GM23338 (cell line): ENCODE results near the gene SPINK14. TPM values are rescaled to one million over a fixed set of nuclear protein-coding genes. Genes with fewer than 3 reads are reported as not detected.

ENCODE experiments used
- ATAC-seq: fragments of 200-7000 bp; cut with Tn5 transposase; 3 replicates; pipeline ENCODE4 v1.9.1; 2020
- DNase-seq: peaks from one replicate; pipeline ENCODE4 v3.0.0-alpha.2; 2015; ENCODE audit warnings: low spot score
- H2AFZ ChIP-seq: fragments of 200-600 bp; sonication (generic); 2 replicates; pipeline ENCODE4 v1.8.0; 2016; ENCODE audit warnings: antibody characterized with exemption, mild to moderate bottlenecking, moderate library complexity
- H3F3A ChIP-seq: fragments of 200-600 bp; sonication (generic); replicated peaks from 2 replicates; pipeline ENCODE4 v1.8.0; 2017; ENCODE audit warnings: antibody characterized with exemption, mixed run types, low read depth
- H3K27ac ChIP-seq: fragments of 200-600 bp; sonication (generic); 2 replicates; pipeline ENCODE4 v1.6.1; 2016; ENCODE audit warnings: low read depth
- H3K27me3 ChIP-seq: fragments of 200-600 bp; sonication (generic); 2 replicates; pipeline ENCODE4 v1.8.0; 2016; ENCODE audit warnings: mild to moderate bottlenecking, mixed run types, moderate library complexity; ENCODE audit not compliant: insufficient read depth
- H3K36me3 ChIP-seq: fragments of 200-600 bp; sonication (generic); 2 replicates; pipeline ENCODE4 v1.8.0; 2016; ENCODE audit warnings: mild to moderate bottlenecking; ENCODE audit not compliant: insufficient read depth
- H3K4me1 ChIP-seq: fragments of 200-600 bp; sonication (generic); 2 replicates; pipeline ENCODE4 v1.8.0; 2016; ENCODE audit warnings: mild to moderate bottlenecking, moderate library complexity; ENCODE audit not compliant: insufficient read depth
- H3K4me2 ChIP-seq: fragments of 200-600 bp; sonication (generic); 2 replicates; pipeline ENCODE4 v1.7.1; 2017; ENCODE audit warnings: mixed run types
- H3K4me3 ChIP-seq: fragments of 200-600 bp; sonication (generic); 2 replicates; pipeline ENCODE4 v1.6.1; 2016; ENCODE audit warnings: mixed run types
- H3K79me2 ChIP-seq: fragments of 200-600 bp; sonication (generic); replicated peaks from 2 replicates; pipeline ENCODE4 v1.8.0; 2017; ENCODE audit warnings: mild to moderate bottlenecking; ENCODE audit not compliant: insufficient read depth
- H3K9me2 ChIP-seq: fragments of 200-600 bp; sonication (generic); 2 replicates; pipeline ENCODE4 v1.8.0; 2017; ENCODE audit not compliant: insufficient read depth
- H4K20me1 ChIP-seq: fragments of 200-600 bp; sonication (generic); replicated peaks from 2 replicates; pipeline ENCODE4 v1.8.0; 2017; ENCODE audit warnings: mild to moderate bottlenecking; ENCODE audit not compliant: insufficient read depth
- H3K27ac Mint-ChIP-seq: 2 replicates; pipeline ENCODE4 v1.8.0; 2020; ENCODE audit warnings: inconsistent platforms, mild to moderate bottlenecking, moderate library complexity, mixed read lengths
- H3K27me3 Mint-ChIP-seq: 3 replicates; pipeline ENCODE4 v1.8.0; 2022; ENCODE audit warnings: low read depth, mild to moderate bottlenecking, moderate library complexity, mixed read lengths, inconsistent platforms; ENCODE audit not compliant: insufficient read depth, poor library complexity
- H3K36me3 Mint-ChIP-seq: 3 replicates; pipeline ENCODE4 v1.8.0; 2021; ENCODE audit warnings: low read depth, mild to moderate bottlenecking, inconsistent platforms, moderate library complexity, mixed read lengths
- H3K4me1 Mint-ChIP-seq: 3 replicates; pipeline ENCODE4 v1.8.0; 2020; ENCODE audit warnings: mild to moderate bottlenecking, inconsistent platforms, mixed read lengths
- H3K4me3 Mint-ChIP-seq: 3 replicates; pipeline ENCODE4 v1.8.0; 2021; ENCODE audit warnings: moderate library complexity, mild to moderate bottlenecking, inconsistent platforms, mixed read lengths
- H3K9me3 Mint-ChIP-seq: 3 replicates; pipeline ENCODE4 v1.8.0; 2020; ENCODE audit warnings: moderate library complexity, mild to moderate bottlenecking, inconsistent platforms, mixed read lengths
- CREB1 ChIP-seq: fragments of 250-450 bp; sonication (Bioruptor Pico); IDR thresholded peaks from 2 replicates; pipeline ENCODE4 v1.5.0; 2020; ENCODE audit warnings: low read depth, mild to moderate bottlenecking, moderate library complexity
- ETS1 ChIP-seq: IDR thresholded peaks from 2 replicates; pipeline ENCODE4 v1.6.1; 2016; ENCODE audit warnings: antibody characterized with exemption
- EZH2 ChIP-seq: fragments of 200-600 bp; sonication (generic); IDR thresholded peaks from one replicate; pipeline ENCODE4 v1.8.0; 2017; ENCODE audit warnings: antibody characterized with exemption, mild to moderate bottlenecking, low read depth; ENCODE audit not compliant: unreplicated experiment
- EZH2phosphoT487 ChIP-seq: fragments of 200-600 bp; sonication (generic); IDR thresholded peaks from one replicate; pipeline ENCODE4 v1.8.1; 2018; ENCODE audit warnings: antibody characterized with exemption; ENCODE audit not compliant: unreplicated experiment
- JUNB ChIP-seq: IDR thresholded peaks from one replicate; pipeline ENCODE4 v1.6.1; 2016; ENCODE audit warnings: antibody characterized with exemption; ENCODE audit not compliant: unreplicated experiment
- NANOG ChIP-seq: IDR thresholded peaks from 2 replicates; pipeline ENCODE4 v1.6.1; 2016; ENCODE audit warnings: antibody characterized with exemption, borderline replicate concordance
- POLR2AphosphoS5 ChIP-seq: IDR thresholded peaks from 2 replicates; pipeline ENCODE4 v1.6.1; 2016; ENCODE audit warnings: antibody characterized with exemption, low read depth
- STAT1 ChIP-seq: IDR thresholded peaks from one replicate; pipeline ENCODE4 v1.6.1; 2016; ENCODE audit warnings: antibody characterized with exemption; ENCODE audit not compliant: unreplicated experiment
- ZNF114 ChIP-seq: fragments of 250-450 bp; sonication (Bioruptor Pico); IDR thresholded peaks from 2 replicates; pipeline ENCODE4 v1.5.0; 2020; ENCODE audit warnings: mild to moderate bottlenecking, moderate library complexity
- ZNF331 ChIP-seq: fragments of 250-450 bp; sonication (Bioruptor Pico); IDR thresholded peaks from 2 replicates; pipeline ENCODE4 v1.5.0; 2020; ENCODE audit warnings: low read depth, mild to moderate bottlenecking, moderate library complexity
- polyA plus RNA-seq: library from polyadenylated mRNA; unstranded; fragments of >200 nt; fragmentation: Nextera tagmentation; extraction: Ambion mirVana; gene quantifications from 2 replicates; pipeline ENCODE4 v1.2.1, GENCODE V29; 2016
- total RNA-seq: library from RNA; depleted of rRNA; stranded (reverse); fragments of >200 nt; shearing (Covaris generic); gene quantifications from 2 replicates; pipeline ENCODE4 v1.2.3, GENCODE V29; 2014
- TF ChIP-seq, protein P1 (sequence below), 2 experiments: fragments of 200-600 bp in 1 of 2; sonication (generic) in 1 of 2; conservative IDR thresholded peaks; 2 replicates each; pipeline versions ENCODE4 v1.5.1 to v1.6.1; 2016 to 2017; ENCODE audit warnings: antibody characterized with exemption in 2 of 2, low read depth in 2 of 2, mild to moderate bottlenecking in 2 of 2, moderate library complexity in 1 of 2
- TF ChIP-seq, protein P2 (sequence below): IDR thresholded peaks from one replicate; pipeline ENCODE4 v1.6.1; 2018; ENCODE audit warnings: antibody characterized with exemption; ENCODE audit not compliant: unreplicated experiment
- TF ChIP-seq, protein P3 (sequence below): fragments of 250-450 bp; sonication (Bioruptor Pico); IDR thresholded peaks from 2 replicates; pipeline ENCODE4 v1.5.0; 2020; ENCODE audit warnings: mild to moderate bottlenecking, moderate library complexity

SPINK14 gene
- total and polyA plus RNA-seq, 2 experiments from 2014 or later = not detected

DNA sequence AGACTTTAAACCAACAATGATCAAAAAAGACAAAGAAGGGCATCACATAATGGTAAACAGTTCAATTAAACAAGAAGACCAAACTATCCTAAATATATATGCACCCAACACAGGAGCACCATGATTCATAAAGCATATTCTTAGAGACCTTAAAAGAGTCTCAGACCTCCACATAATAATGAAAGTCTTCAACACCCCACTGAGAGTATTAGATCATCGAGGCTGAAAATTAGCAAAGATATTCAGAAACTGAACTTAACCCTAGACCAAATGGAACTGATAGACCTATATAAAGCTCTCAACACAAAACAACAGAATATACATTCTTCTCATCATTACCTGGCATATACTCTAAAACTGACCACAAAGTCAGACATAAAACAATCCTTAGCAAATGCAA lies 11.7 kb upstream of the SPINK14 start:
- H4K20me1 ChIP-seq = no peaks in the 10 kb centered on the region
- Mint-ChIP-seq H3K36me3 (no peaks in the 10 kb centered on the region), H3K9me3 (peaks cover 2% of the 10 kb centered on the region; the same call in 1 of the 3 replicates), H3K4me3 (no peak overlapping the region), H3K27ac (no peak overlapping the region), H3K4me1 (peaks cover 3% of the 10 kb centered on the region; the same call in 2 of the 3 replicates), H3K27me3 (no peaks in the 10 kb centered on the region)
- H3K4me3 ChIP-seq = no peak overlapping the region
- no peak for DNase-seq
- H3K27me3 ChIP-seq = no peaks in the 10 kb centered on the region
- TF ChIP-seq EZH2 = no peak
- TF ChIP-seq, protein P1, sequence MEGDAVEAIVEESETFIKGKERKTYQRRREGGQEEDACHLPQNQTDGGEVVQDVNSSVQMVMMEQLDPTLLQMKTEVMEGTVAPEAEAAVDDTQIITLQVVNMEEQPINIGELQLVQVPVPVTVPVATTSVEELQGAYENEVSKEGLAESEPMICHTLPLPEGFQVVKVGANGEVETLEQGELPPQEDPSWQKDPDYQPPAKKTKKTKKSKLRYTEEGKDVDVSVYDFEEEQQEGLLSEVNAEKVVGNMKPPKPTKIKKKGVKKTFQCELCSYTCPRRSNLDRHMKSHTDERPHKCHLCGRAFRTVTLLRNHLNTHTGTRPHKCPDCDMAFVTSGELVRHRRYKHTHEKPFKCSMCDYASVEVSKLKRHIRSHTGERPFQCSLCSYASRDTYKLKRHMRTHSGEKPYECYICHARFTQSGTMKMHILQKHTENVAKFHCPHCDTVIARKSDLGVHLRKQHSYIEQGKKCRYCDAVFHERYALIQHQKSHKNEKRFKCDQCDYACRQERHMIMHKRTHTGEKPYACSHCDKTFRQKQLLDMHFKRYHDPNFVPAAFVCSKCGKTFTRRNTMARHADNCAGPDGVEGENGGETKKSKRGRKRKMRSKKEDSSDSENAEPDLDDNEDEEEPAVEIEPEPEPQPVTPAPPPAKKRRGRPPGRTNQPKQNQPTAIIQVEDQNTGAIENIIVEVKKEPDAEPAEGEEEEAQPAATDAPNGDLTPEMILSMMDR (conservative IDR thresholded peaks at IDR 0.05; ENCODE audit: low read depth in 2 of 2) = no peak
- TF ChIP-seq, protein P2, sequence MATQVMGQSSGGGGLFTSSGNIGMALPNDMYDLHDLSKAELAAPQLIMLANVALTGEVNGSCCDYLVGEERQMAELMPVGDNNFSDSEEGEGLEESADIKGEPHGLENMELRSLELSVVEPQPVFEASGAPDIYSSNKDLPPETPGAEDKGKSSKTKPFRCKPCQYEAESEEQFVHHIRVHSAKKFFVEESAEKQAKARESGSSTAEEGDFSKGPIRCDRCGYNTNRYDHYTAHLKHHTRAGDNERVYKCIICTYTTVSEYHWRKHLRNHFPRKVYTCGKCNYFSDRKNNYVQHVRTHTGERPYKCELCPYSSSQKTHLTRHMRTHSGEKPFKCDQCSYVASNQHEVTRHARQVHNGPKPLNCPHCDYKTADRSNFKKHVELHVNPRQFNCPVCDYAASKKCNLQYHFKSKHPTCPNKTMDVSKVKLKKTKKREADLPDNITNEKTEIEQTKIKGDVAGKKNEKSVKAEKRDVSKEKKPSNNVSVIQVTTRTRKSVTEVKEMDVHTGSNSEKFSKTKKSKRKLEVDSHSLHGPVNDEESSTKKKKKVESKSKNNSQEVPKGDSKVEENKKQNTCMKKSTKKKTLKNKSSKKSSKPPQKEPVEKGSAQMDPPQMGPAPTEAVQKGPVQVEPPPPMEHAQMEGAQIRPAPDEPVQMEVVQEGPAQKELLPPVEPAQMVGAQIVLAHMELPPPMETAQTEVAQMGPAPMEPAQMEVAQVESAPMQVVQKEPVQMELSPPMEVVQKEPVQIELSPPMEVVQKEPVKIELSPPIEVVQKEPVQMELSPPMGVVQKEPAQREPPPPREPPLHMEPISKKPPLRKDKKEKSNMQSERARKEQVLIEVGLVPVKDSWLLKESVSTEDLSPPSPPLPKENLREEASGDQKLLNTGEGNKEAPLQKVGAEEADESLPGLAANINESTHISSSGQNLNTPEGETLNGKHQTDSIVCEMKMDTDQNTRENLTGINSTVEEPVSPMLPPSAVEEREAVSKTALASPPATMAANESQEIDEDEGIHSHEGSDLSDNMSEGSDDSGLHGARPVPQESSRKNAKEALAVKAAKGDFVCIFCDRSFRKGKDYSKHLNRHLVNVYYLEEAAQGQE = no peak
- no peak for TF ChIP-seq ZNF331 (CRISPR knock-in tag)
- no peak for TF ChIP-seq POLR2AphosphoS5
- TF ChIP-seq NANOG = no peak
- TF ChIP-seq, protein P3, sequence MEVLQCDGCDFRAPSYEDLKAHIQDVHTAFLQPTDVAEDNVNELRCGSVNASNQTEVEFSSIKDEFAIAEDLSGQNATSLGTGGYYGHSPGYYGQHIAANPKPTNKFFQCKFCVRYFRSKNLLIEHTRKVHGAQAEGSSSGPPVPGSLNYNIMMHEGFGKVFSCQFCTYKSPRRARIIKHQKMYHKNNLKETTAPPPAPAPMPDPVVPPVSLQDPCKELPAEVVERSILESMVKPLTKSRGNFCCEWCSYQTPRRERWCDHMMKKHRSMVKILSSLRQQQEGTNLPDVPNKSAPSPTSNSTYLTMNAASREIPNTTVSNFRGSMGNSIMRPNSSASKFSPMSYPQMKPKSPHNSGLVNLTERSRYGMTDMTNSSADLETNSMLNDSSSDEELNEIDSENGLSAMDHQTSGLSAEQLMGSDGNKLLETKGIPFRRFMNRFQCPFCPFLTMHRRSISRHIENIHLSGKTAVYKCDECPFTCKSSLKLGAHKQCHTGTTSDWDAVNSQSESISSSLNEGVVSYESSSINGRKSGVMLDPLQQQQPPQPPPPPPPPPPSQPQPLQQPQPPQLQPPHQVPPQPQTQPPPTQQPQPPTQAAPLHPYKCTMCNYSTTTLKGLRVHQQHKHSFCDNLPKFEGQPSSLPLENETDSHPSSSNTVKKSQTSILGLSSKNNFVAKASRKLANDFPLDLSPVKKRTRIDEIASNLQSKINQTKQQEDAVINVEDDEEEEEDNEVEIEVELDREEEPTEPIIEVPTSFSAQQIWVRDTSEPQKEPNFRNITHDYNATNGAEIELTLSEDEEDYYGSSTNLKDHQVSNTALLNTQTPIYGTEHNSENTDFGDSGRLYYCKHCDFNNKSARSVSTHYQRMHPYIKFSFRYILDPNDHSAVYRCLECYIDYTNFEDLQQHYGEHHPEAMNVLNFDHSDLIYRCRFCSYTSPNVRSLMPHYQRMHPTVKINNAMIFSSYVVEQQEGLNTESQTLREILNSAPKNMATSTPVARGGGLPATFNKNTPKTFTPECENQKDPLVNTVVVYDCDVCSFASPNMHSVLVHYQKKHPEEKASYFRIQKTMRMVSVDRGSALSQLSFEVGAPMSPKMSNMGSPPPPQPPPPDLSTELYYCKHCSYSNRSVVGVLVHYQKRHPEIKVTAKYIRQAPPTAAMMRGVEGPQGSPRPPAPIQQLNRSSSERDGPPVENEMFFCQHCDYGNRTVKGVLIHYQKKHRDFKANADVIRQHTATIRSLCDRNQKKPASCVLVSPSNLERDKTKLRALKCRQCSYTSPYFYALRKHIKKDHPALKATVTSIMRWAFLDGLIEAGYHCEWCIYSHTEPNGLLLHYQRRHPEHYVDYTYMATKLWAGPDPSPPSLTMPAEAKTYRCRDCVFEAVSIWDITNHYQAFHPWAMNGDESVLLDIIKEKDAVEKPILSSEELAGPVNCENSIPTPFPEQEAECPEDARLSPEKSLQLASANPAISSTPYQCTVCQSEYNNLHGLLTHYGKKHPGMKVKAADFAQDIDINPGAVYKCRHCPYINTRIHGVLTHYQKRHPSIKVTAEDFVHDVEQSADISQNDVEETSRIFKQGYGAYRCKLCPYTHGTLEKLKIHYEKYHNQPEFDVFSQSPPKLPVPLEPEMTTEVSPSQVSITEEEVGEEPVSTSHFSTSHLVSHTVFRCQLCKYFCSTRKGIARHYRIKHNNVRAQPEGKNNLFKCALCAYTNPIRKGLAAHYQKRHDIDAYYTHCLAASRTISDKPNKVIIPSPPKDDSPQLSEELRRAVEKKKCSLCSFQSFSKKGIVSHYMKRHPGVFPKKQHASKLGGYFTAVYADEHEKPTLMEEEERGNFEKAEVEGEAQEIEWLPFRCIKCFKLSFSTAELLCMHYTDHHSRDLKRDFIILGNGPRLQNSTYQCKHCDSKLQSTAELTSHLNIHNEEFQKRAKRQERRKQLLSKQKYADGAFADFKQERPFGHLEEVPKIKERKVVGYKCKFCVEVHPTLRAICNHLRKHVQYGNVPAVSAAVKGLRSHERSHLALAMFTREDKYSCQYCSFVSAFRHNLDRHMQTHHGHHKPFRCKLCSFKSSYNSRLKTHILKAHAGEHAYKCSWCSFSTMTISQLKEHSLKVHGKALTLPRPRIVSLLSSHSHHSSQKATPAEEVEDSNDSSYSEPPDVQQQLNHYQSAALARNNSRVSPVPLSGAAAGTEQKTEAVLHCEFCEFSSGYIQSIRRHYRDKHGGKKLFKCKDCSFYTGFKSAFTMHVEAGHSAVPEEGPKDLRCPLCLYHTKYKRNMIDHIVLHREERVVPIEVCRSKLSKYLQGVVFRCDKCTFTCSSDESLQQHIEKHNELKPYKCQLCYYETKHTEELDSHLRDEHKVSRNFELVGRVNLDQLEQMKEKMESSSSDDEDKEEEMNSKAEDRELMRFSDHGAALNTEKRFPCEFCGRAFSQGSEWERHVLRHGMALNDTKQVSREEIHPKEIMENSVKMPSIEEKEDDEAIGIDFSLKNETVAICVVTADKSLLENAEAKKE = no peak
- TF ChIP-seq JUNB = no peak
- no peak for TF ChIP-seq ETS1
- TF ChIP-seq STAT1 = no peak
- TF ChIP-seq ZNF114 (CRISPR knock-in tag) = no peak
- TF ChIP-seq CREB1 = no peak
- TF ChIP-seq EZH2phosphoT487 = no peak
- no peak overlapping the region for H3K4me2 ChIP-seq
- H3K79me2 ChIP-seq = no peaks in the 10 kb centered on the region
- no peaks in the 10 kb centered on the region for H3K9me2 ChIP-seq
- no peaks in the 10 kb centered on the region for H3K36me3 ChIP-seq
- no peaks in the 10 kb centered on the region for H3F3A ChIP-seq
- H2AFZ ChIP-seq = no peak overlapping the region
- no peaks in the 10 kb centered on the region for H3K4me1 ChIP-seq
- no peak overlapping the region for H3K27ac ChIP-seq
- no peak for ATAC-seq
